Neural progenitor cell (in vitro differentiated cells): ENCODE results near the gene KIRREL3.

Source experiments
- EZH2 ChIP-seq: fragments of 200-600 bp; sonication (generic); IDR thresholded peaks from 2 replicates; pipeline ENCODE4 v1.6.1; 2017; ENCODE audit warnings: antibody characterized with exemption, mild to moderate bottlenecking, moderate library complexity
- EZH2phosphoT487 ChIP-seq: fragments of 200-600 bp; sonication (generic); IDR thresholded peaks from 2 replicates; pipeline ENCODE4 v1.6.1; 2017; ENCODE audit warnings: antibody characterized with exemption
- TF ChIP-seq, protein P1 (sequence below): fragments of 200-600 bp; sonication (generic); IDR thresholded peaks from 2 replicates; pipeline ENCODE4 v1.5.1; 2017; ENCODE audit warnings: antibody characterized with exemption, mild to moderate bottlenecking

GRCh38 chr11:126414615-126415014 lies 586.0 kb downstream of the KIRREL3 start:
- TF ChIP-seq, protein P1, sequence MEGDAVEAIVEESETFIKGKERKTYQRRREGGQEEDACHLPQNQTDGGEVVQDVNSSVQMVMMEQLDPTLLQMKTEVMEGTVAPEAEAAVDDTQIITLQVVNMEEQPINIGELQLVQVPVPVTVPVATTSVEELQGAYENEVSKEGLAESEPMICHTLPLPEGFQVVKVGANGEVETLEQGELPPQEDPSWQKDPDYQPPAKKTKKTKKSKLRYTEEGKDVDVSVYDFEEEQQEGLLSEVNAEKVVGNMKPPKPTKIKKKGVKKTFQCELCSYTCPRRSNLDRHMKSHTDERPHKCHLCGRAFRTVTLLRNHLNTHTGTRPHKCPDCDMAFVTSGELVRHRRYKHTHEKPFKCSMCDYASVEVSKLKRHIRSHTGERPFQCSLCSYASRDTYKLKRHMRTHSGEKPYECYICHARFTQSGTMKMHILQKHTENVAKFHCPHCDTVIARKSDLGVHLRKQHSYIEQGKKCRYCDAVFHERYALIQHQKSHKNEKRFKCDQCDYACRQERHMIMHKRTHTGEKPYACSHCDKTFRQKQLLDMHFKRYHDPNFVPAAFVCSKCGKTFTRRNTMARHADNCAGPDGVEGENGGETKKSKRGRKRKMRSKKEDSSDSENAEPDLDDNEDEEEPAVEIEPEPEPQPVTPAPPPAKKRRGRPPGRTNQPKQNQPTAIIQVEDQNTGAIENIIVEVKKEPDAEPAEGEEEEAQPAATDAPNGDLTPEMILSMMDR: no peak
- TF ChIP-seq EZH2: no peak
- TF ChIP-seq EZH2phosphoT487: no peak
